HAP-1 (cell line): ENCODE data around the gene ZNF740.

Experiments
- DNase-seq, 2 experiments: peaks; one replicate each; pipeline ENCODE4 v3.0.0-alpha.2; 2016 to 2020; ENCODE audit warnings: low spot score in 2 of 2
- H3K27me3 ChIP-seq: fragments of 250-450 bp; sonication (Bioruptor Pico); 2 replicates; pipeline ENCODE4 v1.5.1; 2020; ENCODE audit warnings: low read depth, mild to moderate bottlenecking, moderate library complexity
- H3K36me3 ChIP-seq: fragments of 250-450 bp; sonication (Bioruptor Pico); replicated peaks from 2 replicates; pipeline ENCODE4 v1.5.1; 2020; ENCODE audit warnings: mild to moderate bottlenecking
- H3K4me1 ChIP-seq: fragments of 250-450 bp; sonication (Bioruptor Pico); 2 replicates; pipeline ENCODE4 v1.5.1; 2020; ENCODE audit warnings: mild to moderate bottlenecking
- H3K4me3 ChIP-seq: fragments of 250-450 bp; sonication (Bioruptor Pico); 2 replicates; pipeline ENCODE4 v1.5.1; 2020; ENCODE audit warnings: mild to moderate bottlenecking, moderate library complexity
- H3K9me3 ChIP-seq: fragments of 250-450 bp; sonication (Bioruptor Pico); 2 replicates; pipeline ENCODE4 v1.5.1; 2020; ENCODE audit warnings: mild to moderate bottlenecking, moderate library complexity
- in situ Hi-C: fragments of 300-500 bp; cut with MboI; formaldehyde crosslinking; loops from 3 replicates; pipeline ENCODE4 v1.14.3; 2020; ENCODE audit warnings: low sequenced_read_pairs, inconsistent platforms, mixed read lengths

Gene ZNF740

DNA sequence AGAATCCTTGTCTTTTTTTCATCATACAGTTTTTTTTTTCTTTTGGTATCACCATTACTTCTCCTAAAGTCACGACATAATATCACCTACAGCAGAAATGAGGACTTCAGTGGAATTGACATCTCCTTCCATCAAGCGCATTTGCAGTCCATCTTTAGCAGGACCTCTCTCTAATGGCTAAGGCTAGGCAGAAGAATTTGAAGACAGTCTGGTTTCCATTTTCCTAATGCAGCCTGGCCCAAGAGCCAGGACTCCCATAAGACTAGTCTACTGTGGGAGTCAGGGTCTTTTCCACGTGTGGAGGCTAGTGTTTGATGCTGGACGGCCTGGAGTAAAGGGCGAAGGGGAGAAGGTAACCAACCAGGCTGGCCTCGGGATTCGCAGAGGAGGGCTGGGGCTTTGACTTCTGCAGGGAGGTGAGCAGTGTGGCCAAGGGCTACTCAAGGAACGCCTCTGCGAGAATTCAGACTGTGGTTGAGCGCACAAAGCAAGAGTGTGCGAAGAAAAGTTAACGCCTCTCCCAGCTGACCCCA lies 769 bp upstream of the ZNF740 start:
- Histone ChIP-seq H3K36me3 (peaks cover 27% of the 10 kb centered on the region), H3K27me3 (no peaks in the 10 kb centered on the region), H3K9me3 (no peaks in the 10 kb centered on the region), H3K4me3 (peak overlapping the region; percentile 72), H3K4me1 (peaks cover 12% of the 10 kb centered on the region)
- DNase-seq, result peak in 1 of 2 experiments; percentile 47
- in situ Hi-C loops, result no loop called here

DNA sequence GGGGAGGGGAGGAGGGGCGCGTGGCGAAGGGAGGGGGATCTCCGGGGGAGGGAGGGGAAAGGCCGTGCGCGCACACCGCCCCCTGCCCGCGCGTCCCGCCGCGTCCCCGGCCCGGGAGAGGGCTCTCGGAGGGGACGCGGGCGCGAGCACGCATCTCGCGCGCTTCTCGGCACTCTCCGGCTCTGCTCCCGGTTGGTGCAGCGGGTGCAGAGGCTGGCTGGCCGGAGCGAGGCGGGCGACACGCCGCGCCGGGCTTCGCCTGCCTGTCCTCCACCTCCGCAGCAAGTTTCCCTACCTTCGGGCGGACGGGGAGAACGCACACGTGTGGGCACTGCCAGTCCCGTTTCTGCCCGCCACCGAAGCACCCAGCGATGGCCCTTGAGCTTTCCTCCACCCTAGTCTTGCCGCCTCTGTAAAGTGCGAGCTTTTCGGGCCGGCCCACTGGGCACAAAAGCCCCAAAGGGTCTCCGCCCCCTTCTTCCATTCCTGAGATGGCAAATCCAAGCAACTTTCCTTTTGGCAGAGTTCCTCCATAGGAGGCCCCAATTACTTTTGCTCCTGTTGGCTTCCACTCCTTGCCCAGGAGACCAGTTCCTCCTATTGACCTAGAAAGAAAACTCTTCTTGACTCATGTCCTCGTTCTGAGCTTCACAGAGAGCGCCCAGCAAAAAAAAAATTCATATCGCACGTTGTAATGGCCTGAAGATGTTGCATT lies 566 bp downstream of the ZNF740 start:
- Histone ChIP-seq H3K4me1 (peaks cover 8% of the 10 kb centered on the region), H3K9me3 (no peaks in the 10 kb centered on the region), H3K4me3 (peak overlapping the region; percentile 72), H3K36me3 (peaks cover 41% of the 10 kb centered on the region), H3K27me3 (no peaks in the 10 kb centered on the region)
- DNase-seq, result peak; percentile 74 to 88
- in situ Hi-C loops, result no loop called here

DNA sequence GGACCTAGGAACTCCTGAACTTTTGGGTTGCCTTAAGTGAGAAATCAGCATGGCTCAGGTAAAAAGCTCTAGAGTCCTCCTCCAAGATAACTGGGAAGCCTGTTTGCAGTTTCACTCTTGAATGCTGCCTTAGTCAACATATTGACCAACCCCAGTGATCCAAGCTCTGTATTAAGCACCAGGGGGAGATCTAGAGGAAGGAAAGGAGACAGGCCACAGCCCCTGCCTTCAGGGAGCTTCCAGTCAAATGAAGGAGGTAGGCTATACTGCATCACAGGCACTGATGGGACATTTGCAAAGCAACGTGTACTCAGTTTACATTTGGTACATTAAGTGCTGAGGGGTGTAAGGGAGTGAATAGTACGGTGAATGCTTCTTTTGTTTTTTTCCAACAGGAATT lies 1.4 kb downstream of the ZNF740 start:
- H3K27me3 ChIP-seq, result no peaks in the 10 kb centered on the region
- peaks cover 8% of the 10 kb centered on the region for H3K4me1 ChIP-seq
- no peaks in the 10 kb centered on the region for H3K9me3 ChIP-seq
- no peak for DNase-seq
- peaks cover 49% of the 10 kb centered on the region for H3K36me3 ChIP-seq
- H3K4me3 ChIP-seq, result no peak overlapping the region
- in situ Hi-C loops, result no loop called here

DNA sequence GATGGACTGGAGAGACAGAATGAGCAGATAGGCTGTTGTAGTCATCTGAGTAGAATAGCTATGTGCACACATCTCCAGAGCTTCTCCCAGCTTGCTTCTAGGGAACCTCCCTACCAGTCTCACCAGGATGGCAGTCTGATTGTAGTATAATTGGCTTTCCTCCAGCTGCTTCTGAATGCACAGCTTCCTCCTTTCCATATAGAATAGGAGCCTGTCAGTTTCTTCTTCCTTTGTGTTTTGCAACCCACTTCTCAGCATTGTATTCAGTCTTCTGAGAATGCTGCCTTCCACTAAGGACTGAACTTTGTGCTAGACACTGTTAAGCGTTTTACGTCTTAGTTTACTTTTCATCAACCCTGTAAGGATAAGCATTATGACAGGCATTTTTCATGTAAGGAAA lies 2.4 kb downstream of the ZNF740 start:
- H3K36me3 ChIP-seq, result peaks cover 59% of the 10 kb centered on the region
- DNase-seq, result no peak

DNA sequence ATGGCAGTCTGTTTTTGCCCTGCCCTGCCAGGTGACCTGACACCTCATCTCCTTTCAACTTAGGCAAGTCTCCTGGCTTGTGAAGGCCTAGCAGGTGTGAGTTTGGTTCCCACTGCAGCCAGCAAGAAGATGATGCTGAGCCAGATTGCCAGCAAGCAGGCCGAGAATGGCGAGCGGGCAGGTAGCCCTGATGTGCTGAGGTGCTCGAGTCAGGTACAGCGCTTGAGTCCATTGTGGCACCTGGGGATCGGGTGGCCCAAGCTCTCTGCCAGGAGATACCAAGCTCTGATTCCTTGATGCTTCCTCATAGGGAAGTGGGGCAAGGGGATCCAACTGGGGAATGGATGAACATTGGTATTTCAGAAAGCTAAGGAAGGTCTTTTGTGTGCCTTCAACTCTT lies 4.3 kb downstream of the ZNF740 start:
- DNase-seq, result no peak
- in situ Hi-C loops, result no loop called here
- Histone ChIP-seq H3K4me1 (peaks cover 3% of the 10 kb centered on the region), H3K4me3 (no peak overlapping the region), H3K9me3 (no peaks in the 10 kb centered on the region), H3K36me3 (peaks cover 66% of the 10 kb centered on the region), H3K27me3 (no peaks in the 10 kb centered on the region)

More for the DNA sequence above, 2.4 kb downstream of the ZNF740 start:
- in situ Hi-C loops, result no loop called here
- Histone ChIP-seq H3K4me1 (peaks cover 8% of the 10 kb centered on the region), H3K4me3 (no peak overlapping the region), H3K9me3 (no peaks in the 10 kb centered on the region), H3K27me3 (no peaks in the 10 kb centered on the region)

DNA sequence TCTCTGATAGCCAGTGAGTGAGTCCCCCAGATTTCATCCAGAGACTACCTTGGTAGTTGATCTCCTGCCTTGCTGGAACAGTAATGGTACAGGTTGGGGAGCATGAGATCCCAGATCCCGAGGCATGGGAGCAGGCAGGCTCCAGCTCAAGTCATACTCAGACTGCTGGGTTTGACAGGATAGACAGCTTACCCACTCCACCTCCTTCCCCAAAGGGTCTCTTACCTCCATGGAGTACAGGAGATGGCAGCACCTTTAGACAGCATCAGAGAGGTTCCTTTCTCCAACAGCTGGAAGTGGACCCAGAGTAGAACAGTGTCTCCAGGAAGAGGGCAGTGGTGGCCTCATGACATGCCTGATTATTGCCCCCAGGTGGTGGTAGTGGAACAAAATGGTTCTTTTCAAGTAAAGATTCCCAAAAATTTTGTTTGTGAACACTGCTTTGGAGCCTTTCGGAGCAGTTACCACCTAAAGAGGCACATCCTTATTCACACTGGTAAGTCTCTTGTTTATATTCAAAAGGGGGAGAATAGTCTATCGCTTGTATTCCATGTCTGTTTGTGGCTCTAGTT lies 5.1 kb downstream of the ZNF740 start:
- Histone ChIP-seq H3K4me3 (no peak overlapping the region), H3K27me3 (no peaks in the 10 kb centered on the region), H3K4me1 (no peaks in the 10 kb centered on the region), H3K36me3 (peaks cover 66% of the 10 kb centered on the region), H3K9me3 (no peaks in the 10 kb centered on the region)
- no peak for DNase-seq
- in situ Hi-C loops, result no loop called here

DNA sequence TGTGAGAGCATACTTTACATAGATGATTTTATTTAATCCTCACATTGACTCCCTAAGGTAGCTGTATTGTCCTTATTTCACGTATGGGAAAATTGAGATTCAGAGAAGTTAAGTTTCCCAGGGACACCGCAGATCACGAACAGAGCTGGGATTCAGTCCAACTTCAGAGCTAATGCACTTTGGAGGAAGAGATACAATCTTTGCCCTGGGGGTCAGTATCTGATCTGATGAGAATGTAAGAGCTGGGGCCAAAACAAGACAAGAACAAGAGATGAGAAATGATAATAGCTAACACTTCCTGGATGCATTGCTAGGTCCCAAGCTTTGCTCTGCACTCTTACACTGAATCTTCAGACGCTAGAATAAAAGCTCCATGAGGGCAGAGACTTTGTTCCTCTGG lies 6.2 kb downstream of the ZNF740 start:
- peaks cover 66% of the 10 kb centered on the region for H3K36me3 ChIP-seq
- in situ Hi-C loops, result no loop called here
- DNase-seq, result no peak
- no peaks in the 10 kb centered on the region for H3K9me3 ChIP-seq
- H3K27me3 ChIP-seq, result no peaks in the 10 kb centered on the region
- H3K4me3 ChIP-seq, result no peak overlapping the region
- H3K4me1 ChIP-seq, result no peaks in the 10 kb centered on the region

DNA sequence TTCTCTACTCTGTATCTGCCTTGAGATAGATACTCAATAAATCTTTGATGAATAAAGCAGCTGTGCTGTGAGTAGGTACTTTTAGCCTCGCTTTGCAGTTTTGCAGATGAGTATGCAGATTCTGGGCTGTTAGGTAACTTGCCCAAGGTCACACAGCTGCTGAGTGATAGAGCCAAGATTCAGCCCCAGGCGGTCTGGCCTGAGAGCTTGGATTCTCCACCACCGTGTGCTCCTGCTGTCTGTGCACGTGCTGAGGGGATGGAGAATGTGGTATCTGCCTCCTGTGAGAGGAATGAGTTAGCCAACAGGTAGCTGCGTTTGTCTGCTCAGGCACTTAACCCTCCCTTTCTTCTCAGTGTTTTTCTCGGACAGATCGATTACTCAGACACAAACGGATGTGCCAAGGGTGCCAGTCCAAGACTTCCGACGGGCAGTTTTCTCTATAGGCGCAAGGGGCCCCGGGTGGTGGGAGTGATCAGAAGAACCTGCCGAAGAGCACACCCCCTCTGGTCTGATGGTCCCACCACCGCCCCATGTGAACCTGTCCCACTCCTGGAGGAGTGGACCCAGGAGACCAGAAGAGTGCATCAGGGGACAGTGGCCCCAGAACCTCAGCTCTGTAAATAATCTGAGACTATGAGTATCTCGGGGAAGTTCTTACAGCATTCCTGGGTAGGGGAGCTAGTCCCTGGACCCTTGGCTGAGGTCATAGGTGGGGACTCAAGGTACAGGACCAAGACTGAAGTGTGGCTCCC lies 6.8 kb downstream of the ZNF740 start:
- H3K36me3 ChIP-seq, result peaks cover 60% of the 10 kb centered on the region
- no peaks in the 10 kb centered on the region for H3K4me1 ChIP-seq
- H3K27me3 ChIP-seq, result no peaks in the 10 kb centered on the region
- DNase-seq, result no peak
- no peak overlapping the region for H3K4me3 ChIP-seq
- in situ Hi-C loops, result no loop called here
- H3K9me3 ChIP-seq, result no peaks in the 10 kb centered on the region

DNA sequence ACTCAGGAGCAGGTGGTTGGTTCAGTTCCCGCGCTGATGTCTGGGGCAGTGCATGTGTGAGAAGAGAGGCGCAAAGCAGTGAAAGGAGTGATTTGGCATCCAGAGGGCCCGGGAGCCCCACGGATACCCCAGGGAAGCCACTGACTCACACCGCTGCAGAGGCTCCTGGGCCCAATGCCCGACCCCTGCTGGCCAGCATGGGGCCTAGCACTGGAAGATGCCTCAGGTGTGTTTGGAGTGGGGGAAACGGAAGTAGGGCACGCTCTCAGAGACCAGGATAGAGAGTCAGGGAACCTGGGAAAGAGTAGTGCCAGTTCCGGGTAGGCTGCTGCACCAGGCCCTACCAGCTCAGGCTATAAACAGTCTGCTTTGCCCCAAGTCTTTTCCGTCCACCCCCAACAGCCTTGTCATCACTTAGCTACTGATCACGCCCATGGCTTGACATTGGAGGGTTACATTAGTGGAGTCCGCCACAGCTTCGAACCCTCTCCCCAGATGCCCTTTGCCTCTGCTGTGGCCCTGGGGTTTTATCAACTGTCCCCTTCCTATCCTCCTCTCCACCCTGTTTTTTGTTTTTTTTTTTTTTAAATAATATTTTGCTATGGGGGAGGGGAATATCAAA lies 9.7 kb downstream of the ZNF740 start:
- Histone ChIP-seq H3K4me3 (no peak overlapping the region), H3K4me1 (no peaks in the 10 kb centered on the region), H3K36me3 (peaks cover 34% of the 10 kb centered on the region), H3K9me3 (no peaks in the 10 kb centered on the region), H3K27me3 (no peaks in the 10 kb centered on the region)
- DNase-seq, result peak; percentile 50 to 67
- in situ Hi-C loops, result no loop called here

DNA sequence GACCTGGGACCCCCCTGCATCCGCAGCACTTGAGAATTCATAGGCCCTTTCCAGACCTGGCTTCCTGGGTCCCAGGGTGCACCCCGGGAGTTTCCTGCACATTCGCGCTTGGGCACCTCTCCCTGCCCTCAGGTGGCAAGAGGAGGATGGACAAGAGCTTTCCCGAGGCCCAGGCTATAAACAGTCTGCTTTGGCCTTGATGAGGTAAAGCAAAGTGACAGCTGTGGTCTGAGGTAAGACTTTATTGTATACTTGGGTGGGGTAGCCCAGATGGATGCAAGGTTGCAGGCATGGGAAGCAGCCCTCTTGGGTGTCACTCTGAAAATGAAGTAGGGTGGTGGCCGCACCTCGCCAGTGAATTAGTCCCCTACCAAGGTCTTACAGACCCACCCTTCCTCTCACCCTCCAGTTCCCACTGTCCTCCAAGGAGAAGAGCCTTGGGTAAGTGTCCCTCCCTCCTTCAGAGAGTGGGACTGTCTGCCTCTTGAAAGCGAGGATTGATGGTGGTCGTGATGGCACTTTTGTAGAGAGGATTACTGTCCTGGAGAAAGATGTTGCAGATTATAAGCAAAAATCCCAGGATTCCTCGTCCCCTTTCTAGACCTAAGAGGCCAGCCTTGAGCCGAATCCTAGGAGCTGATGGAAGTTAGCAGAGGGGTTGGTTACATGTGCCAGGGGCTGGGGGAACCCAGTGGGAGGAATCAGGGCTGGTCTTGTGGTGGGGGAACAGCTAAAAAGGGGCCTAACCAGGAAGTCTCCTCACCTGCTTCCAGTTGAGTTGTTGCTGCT lies 10.8 kb downstream of the ZNF740 start:
- in situ Hi-C loops, result no loop called here
- no peaks in the 10 kb centered on the region for H3K27me3 ChIP-seq
- H3K4me3 ChIP-seq, result no peak overlapping the region
- H3K4me1 ChIP-seq, result no peaks in the 10 kb centered on the region
- no peak for DNase-seq
- H3K36me3 ChIP-seq, result peaks cover 24% of the 10 kb centered on the region
- H3K9me3 ChIP-seq, result no peaks in the 10 kb centered on the region

DNA sequence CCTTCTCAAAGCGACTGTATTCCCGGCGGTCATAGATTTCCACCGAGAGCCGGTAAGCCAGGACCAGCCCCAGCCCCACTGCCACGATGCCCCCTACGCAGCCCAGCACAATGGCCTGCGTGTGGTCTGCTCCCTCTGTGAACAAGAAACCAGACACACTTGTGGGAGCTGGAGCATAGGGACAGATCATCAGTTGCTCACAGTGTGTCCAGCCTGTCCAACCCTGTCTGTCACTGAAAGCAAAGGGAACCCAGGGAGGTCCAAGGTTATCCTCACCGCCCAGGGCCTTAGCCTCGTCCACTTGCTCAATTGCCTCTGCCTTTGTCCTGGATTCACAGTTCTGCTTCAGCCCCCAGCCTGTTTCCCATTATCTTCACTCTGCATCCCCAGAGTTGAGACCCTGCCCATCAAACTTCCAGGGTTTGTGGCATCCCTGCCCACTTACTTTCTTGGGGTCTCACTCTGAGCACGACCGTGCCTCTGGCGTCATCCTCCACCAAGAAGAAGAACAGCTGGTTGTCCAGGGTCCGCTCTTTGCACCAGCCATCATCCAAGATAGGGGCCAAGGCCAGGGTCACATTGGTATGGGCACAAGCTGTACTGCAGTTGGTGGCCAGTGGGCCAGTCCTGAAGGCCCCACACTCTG lies 11.5 kb downstream of the ZNF740 start:
- no peaks in the 10 kb centered on the region for H3K9me3 ChIP-seq
- no peak overlapping the region for H3K4me3 ChIP-seq
- no peaks in the 10 kb centered on the region for H3K27me3 ChIP-seq
- peaks cover 16% of the 10 kb centered on the region for H3K36me3 ChIP-seq
- DNase-seq, result no peak
- no peaks in the 10 kb centered on the region for H3K4me1 ChIP-seq
- in situ Hi-C loops, result no loop called here

DNA sequence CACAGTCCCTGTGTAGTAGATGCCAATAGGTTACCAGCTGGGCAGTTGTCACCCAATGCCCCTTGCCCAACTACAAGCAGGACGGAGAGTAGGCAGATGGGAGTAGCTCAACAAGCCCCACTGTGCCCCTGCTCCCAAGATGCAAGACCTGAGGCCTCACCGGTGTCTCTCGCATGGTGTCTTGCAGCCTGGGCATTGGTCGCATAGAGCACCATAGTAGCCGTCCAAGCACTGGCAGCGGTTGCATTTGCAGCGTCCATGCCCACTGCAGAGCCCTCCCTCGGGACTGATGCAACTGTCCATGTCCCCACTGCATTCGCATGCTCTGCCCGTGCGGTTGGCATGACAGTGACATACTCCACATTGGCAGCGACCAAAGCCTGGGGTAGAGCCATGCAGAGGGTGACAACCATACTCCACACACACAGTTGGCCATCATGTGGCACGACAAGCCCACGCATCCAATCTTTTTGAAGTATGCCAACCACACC lies 12.1 kb downstream of the ZNF740 start:
- in situ Hi-C loops, result no loop called here
- H3K4me3 ChIP-seq, result no peak overlapping the region
- peaks cover 11% of the 10 kb centered on the region for H3K36me3 ChIP-seq
- H3K27me3 ChIP-seq, result no peaks in the 10 kb centered on the region
- H3K9me3 ChIP-seq, result no peaks in the 10 kb centered on the region
- DNase-seq, result no peak
- no peaks in the 10 kb centered on the region for H3K4me1 ChIP-seq

DNA sequence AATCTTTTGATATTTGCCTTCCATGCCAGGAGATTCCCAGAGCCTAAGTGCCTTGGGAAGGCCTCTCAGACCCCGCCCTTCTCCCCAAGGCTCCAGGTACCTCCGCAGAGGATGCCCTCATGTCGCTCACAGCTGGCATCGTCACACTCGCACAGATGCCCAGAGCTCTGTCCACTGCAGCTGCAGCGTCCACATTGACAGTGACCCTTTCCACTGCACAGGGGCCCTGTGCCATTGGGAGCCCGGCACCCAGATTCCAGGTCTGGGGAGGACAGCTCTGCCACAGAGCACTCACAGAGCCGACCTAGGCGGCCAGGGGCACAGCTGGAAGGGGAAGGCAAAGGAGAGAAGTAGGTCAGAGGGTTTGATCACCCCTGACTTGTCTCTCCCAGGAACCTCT lies 12.5 kb downstream of the ZNF740 start:
- no peak for DNase-seq
- in situ Hi-C loops, result no loop called here
- no peaks in the 10 kb centered on the region for H3K4me1 ChIP-seq
- H3K27me3 ChIP-seq, result no peaks in the 10 kb centered on the region
- no peak overlapping the region for H3K4me3 ChIP-seq
- H3K9me3 ChIP-seq, result no peaks in the 10 kb centered on the region
- peaks cover 6% of the 10 kb centered on the region for H3K36me3 ChIP-seq
